HCT116 (cell line): Measurements from ENCODE around the gene CDYL. TPM values are rescaled to one million over a fixed set of nuclear protein-coding genes. Genes with fewer than 3 reads are reported as not detected.

Experiments used
- ATAC-seq: fragments of 200-7000 bp; cut with Tn5 transposase; 2 replicates; pipeline ENCODE4 v1.9.1; 2020; ENCODE audit warnings: mild to moderate bottlenecking, moderate library complexity
- BruUV-seq: library from RNA; stranded (reverse); fragments of 400-500 nt; replicated peaks from 2 replicates; lab custom pipeline; 2021; lab: Mats Ljungman, UMichigan
- CTCF ChIA-PET: fragments of 300-600 bp; sonication (Branson Sonifier 250); formaldehyde crosslinking; loops from one replicate; lab custom pipeline; 2021; ENCODE audit warnings: antibody characterized with exemption; lab: Charles Lee
- POLR2A ChIA-PET: fragments of 300-600, 350-600 bp; sonication (Branson Sonifier 250); formaldehyde crosslinking; loops from one replicate; lab custom pipeline; 2021; ENCODE audit warnings: antibody characterized with exemption; lab: Charles Lee
- RAD21 ChIA-PET, 2 experiments: fragments of 300-600 bp; sonication (Branson Sonifier 250); formaldehyde crosslinking; loops; one replicate each; lab custom pipeline; 2023; ENCODE audit warnings: low total read pairs in 2 of 2; ENCODE audit not compliant: uncharacterized antibody in 2 of 2, unreplicated experiment in 2 of 2, low non-redundant PET in 1 of 2; lab: Charles Lee
- DNase-seq: peaks from one replicate; pipeline ENCODE4 v3.0.0-alpha.2; 2010; ENCODE audit warnings: low read depth, low spot score
- H2AFZ ChIP-seq: fragments of 200-600 bp; shearing (Covaris generic), sonication (generic); 2 replicates; pipeline ENCODE4 v1.6.1; 2017; ENCODE audit warnings: low read depth, mixed run types, mixed read lengths, antibody characterized with exemption, low read length; ENCODE audit not compliant: poor library complexity, severe bottlenecking
- H3K27ac ChIP-seq: 2 replicates; pipeline ENCODE4 v1.5.1; 2012; ENCODE audit warnings: low read depth, low read length
- H3K27me3 ChIP-seq: fragments of 200-600 bp; sonication (generic); 2 replicates; pipeline ENCODE4 v1.6.1; 2016; ENCODE audit warnings: mixed run types, low read length, mixed read lengths; ENCODE audit not compliant: insufficient read depth
- H3K36me3 ChIP-seq, 2 experiments: fragments of 200-500 bp in 1 of 2; fragments of 200-600 bp in 1 of 2; sonication (Bioruptor generic) in 1 of 2; sonication (generic) in 1 of 2; 2 replicates each; pipeline versions ENCODE4 v1.5.1 to v1.6.1; 2014 to 2016; ENCODE audit warnings: low read length in 2 of 2, inconsistent platforms in 1 of 2, mixed read lengths in 1 of 2, mixed run types in 1 of 2; ENCODE audit not compliant: insufficient read depth in 2 of 2, control insufficient read depth in 1 of 2
- H3K4me1 ChIP-seq, 2 experiments: fragments of 200-600 bp in 1 of 2; sonication (generic) in 1 of 2; 2 replicates each; pipeline versions ENCODE4 v1.5.1 to v1.6.1; 2012 to 2017; ENCODE audit warnings: low read length in 2 of 2, inconsistent platforms in 1 of 2, mild to moderate bottlenecking in 1 of 2, mixed read lengths in 1 of 2, mixed run types in 1 of 2, moderate library complexity in 1 of 2; ENCODE audit not compliant: insufficient read depth in 2 of 2, control insufficient read depth in 1 of 2
- H3K4me2 ChIP-seq: fragments of 200-600 bp; sonication (generic); 2 replicates; pipeline ENCODE4 v1.6.1; 2017; ENCODE audit warnings: mixed run types, low read length, mixed read lengths
- H3K4me3 ChIP-seq, 2 experiments: fragments of 200-600 bp in 1 of 2; sonication (generic) in 1 of 2; replicated peaks in 1 of 2; 2 replicates each; pipeline ENCODE4 v1.5.1; 2011 to 2016; ENCODE audit warnings: low read length in 2 of 2, control low read depth in 1 of 2, low read depth in 1 of 2, mild to moderate bottlenecking in 1 of 2, mixed read lengths in 1 of 2, mixed run types in 1 of 2
- H3K79me2 ChIP-seq: fragments of 200-600 bp; sonication (generic); 2 replicates; pipeline ENCODE4 v1.6.1; 2017; ENCODE audit warnings: mild to moderate bottlenecking, mixed run types, low read length, moderate library complexity, mixed read lengths; ENCODE audit not compliant: insufficient read depth
- H3K9ac ChIP-seq: fragments of 200-600 bp; sonication (generic); 2 replicates; pipeline ENCODE4 v1.6.1; 2016; ENCODE audit warnings: low read length, mixed read lengths
- H3K9me2 ChIP-seq: fragments of 200-600 bp; sonication (generic), shearing (Covaris generic); 2 replicates; pipeline ENCODE4 v1.6.1; 2017; ENCODE audit warnings: mixed run types, mild to moderate bottlenecking, moderate library complexity; ENCODE audit not compliant: insufficient read depth
- H3K9me3 ChIP-seq, 2 experiments: fragments of 200-500 bp in 1 of 2; fragments of 200-600 bp in 1 of 2; sonication (Bioruptor generic) in 1 of 2; sonication (generic) in 1 of 2; 2 replicates each; pipeline ENCODE4 v1.6.1; 2014 to 2017; ENCODE audit warnings: low read length in 2 of 2, mixed read lengths in 2 of 2, inconsistent platforms in 1 of 2, low read depth in 1 of 2, mild to moderate bottlenecking in 1 of 2, mixed run types in 1 of 2, moderate library complexity in 1 of 2; ENCODE audit not compliant: control insufficient read depth in 1 of 2, insufficient read depth in 1 of 2
- H4K20me1 ChIP-seq: fragments of 200-600 bp; sonication (generic), shearing (Covaris generic); 2 replicates; pipeline ENCODE4 v1.6.1; 2017; ENCODE audit warnings: mixed run types, mild to moderate bottlenecking, moderate library complexity; ENCODE audit not compliant: insufficient read depth
- CEBPB ChIP-seq: IDR thresholded peaks from 2 replicates; pipeline ENCODE4 v1.6.1; 2012; ENCODE audit warnings: low read depth
- JUND ChIP-seq: IDR thresholded peaks from 2 replicates; pipeline ENCODE4 v1.6.1; 2012
- YY1 ChIP-seq: IDR thresholded peaks from 2 replicates; pipeline ENCODE4 v1.6.1; 2011; ENCODE audit warnings: low read length, low read depth, moderate library complexity, mild to moderate bottlenecking; ENCODE audit not compliant: insufficient replicate concordance; ENCODE audit errors: extremely low read depth
- intact Hi-C: fragments of 100-400 bp; cut with micrococcal nuclease; formaldehyde crosslinking; loops from 2 replicates; pipeline ENCODE4 v1.10.0; 2022
- total RNA-seq: library from RNA; stranded (reverse); gene quantifications from one replicate; pipeline ENCODE4 v1.2.1, GENCODE V29; 2021; ENCODE audit not compliant: unreplicated experiment
- TF ChIP-seq, protein P1 (sequence below): IDR thresholded peaks from 2 replicates; pipeline ENCODE4 v1.6.1; 2012
- TF ChIP-seq, protein P2 (sequence below): IDR thresholded peaks from 2 replicates; pipeline ENCODE4 v1.6.1; 2011; ENCODE audit warnings: mild to moderate bottlenecking, low read length, moderate library complexity; ENCODE audit not compliant: insufficient replicate concordance; ENCODE audit errors: extremely low read depth

CDYL gene
- total RNA-seq, 1 experiment from 2014 or later, result 42.6 TPM

DNA sequence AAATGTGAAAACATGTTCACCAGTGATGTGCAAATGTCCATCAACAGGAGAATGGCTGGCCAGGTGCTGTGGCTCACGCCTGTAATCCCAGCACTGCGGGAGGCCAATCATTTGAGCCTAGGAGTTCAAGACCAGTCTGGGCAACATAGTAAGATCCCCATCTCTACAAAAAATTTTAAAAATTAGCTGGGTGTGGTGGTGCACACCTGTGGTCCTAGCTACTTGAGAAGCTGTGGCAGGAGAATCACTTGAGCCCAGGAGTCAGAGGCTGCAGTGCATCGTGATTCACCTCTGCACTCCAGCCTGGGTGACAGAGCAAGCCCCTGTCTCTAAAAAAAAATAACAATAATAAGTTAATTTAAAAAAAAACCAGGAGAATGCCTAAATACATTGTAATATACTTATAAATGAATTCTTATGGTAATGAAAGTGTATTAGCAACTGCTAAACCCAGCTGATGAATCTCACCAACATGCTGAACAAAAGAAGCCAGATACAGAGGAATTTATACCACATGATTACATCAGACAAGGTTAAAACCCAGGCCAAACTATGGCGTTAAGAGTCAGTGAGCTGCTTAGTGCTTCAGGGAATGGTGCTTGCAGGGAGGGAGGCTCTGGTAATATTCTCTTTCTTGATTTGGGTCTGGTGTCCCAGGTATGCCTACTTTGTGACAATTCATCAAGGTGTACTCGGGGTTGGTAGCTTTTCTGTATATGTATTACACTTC, 191.3 kb downstream of the CDYL start:
- Histone ChIP-seq H3K9me3 (no peaks in the 10 kb centered on the region), H3K27ac (no peak overlapping the region), H3K4me2 (no peak overlapping the region), H3K9ac (no peak overlapping the region), H4K20me1 (no peaks in the 10 kb centered on the region), H3K4me3 (no peak overlapping the region), H3K27me3 (no peaks in the 10 kb centered on the region)
- no TSS peak for BruUV-seq
- TF ChIP-seq YY1, result no peak
- TF ChIP-seq JUND, result no peak
- no peak for TF ChIP-seq CEBPB
- TF ChIP-seq, all 23 proteins: peak for 0
- H3K36me3 ChIP-seq, result no peaks in the 10 kb centered on the region
- H3K79me2 ChIP-seq, result no peaks in the 10 kb centered on the region
- RAD21 ChIA-PET, result no interaction called here
- H3K4me1 ChIP-seq, result no peaks in the 10 kb centered on the region
- POLR2A ChIA-PET, result no interaction called here
- no peak overlapping the region for H2AFZ ChIP-seq
- H3K9me2 ChIP-seq, result no peaks in the 10 kb centered on the region
- ATAC-seq (no peak), DNase-seq (no peak)
- CTCF ChIA-PET, result interaction anchor here (0.7 to 1.2 kb wide), 3 partner anchors 10 to 90 kb away, joined by 3 read pairs; no protein-coding TSS in a partner anchor
- intact Hi-C loops, result no loop called here

DNA sequence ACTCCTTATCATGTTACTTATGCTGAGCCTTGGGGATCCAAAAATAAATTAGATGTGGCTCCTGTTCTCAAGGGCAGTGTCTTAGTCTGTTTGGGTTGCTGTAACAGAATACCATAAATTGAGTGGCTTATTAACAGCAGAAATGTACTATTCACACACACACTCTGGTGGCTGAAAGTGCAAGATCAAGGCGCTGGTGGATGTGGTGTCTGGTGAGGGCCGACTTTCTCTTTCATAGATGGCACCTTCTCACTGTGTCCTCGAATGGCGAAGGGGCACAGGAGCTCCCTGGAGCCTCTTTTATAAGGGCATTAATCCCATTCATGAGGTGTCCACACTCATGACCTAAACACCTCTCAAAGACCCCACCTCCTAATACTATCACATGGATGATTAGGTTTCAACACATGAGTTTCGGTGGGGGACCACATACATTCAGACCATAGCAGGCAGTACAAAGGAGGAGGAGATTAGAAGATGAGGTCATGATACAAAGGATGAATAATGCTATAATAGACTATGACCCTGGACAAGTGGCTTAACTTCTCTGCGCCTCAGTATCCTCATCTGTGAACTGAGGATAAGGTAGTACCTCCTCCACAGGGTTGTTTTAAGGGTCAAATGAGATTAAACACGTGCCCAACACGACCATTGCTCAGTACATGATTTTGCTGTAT, 193.5 kb downstream of the CDYL start:
- TF ChIP-seq, protein P1, sequence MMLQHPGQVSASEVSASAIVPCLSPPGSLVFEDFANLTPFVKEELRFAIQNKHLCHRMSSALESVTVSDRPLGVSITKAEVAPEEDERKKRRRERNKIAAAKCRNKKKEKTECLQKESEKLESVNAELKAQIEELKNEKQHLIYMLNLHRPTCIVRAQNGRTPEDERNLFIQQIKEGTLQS, result no peak
- TF ChIP-seq, protein P2, sequence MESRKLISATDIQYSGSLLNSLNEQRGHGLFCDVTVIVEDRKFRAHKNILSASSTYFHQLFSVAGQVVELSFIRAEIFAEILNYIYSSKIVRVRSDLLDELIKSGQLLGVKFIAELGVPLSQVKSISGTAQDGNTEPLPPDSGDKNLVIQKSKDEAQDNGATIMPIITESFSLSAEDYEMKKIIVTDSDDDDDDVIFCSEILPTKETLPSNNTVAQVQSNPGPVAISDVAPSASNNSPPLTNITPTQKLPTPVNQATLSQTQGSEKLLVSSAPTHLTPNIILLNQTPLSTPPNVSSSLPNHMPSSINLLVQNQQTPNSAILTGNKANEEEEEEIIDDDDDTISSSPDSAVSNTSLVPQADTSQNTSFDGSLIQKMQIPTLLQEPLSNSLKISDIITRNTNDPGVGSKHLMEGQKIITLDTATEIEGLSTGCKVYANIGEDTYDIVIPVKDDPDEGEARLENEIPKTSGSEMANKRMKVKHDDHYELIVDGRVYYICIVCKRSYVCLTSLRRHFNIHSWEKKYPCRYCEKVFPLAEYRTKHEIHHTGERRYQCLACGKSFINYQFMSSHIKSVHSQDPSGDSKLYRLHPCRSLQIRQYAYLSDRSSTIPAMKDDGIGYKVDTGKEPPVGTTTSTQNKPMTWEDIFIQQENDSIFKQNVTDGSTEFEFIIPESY, result no peak
- POLR2A ChIA-PET, result no interaction called here
- intact Hi-C loops, result no loop called here

More for the DNA sequence above, 193.5 kb downstream of the CDYL start:
- DNase-seq (no peak), ATAC-seq (no peak)
- ChIA-PET RAD21 (no interaction called here), CTCF (no interaction called here)
- Histone ChIP-seq H3K9me2 (no peaks in the 10 kb centered on the region), H3K4me1 (no peaks in the 10 kb centered on the region), H3K4me2 (no peak overlapping the region), H4K20me1 (no peaks in the 10 kb centered on the region), H2AFZ (no peak overlapping the region), H3K27me3 (no peaks in the 10 kb centered on the region), H3K79me2 (no peaks in the 10 kb centered on the region), H3K27ac (no peak overlapping the region), H3K36me3 (no peaks in the 10 kb centered on the region), H3K4me3 (no peak overlapping the region), H3K9ac (no peak overlapping the region), H3K9me3 (no peaks in the 10 kb centered on the region)
- no TSS peak for BruUV-seq
